Caco-2 (cell line): ENCODE data around the gene RPUSD2. TPM values are rescaled to one million over a fixed set of nuclear protein-coding genes. Genes with fewer than 3 reads are reported as not detected.

Experiments
- BruUV-seq: library from RNA; stranded (reverse); fragments of 400-500 nt; replicated peaks from 2 replicates; lab custom pipeline; 2021; lab: Mats Ljungman, UMichigan
- CTCF ChIA-PET: fragments of 300-600 bp; sonication (Branson Sonifier 250); formaldehyde crosslinking; loops from one replicate; lab custom pipeline; 2022; ENCODE audit warnings: antibody characterized with exemption; lab: Charles Lee
- POLR2A ChIA-PET: fragments of 300-600 bp; sonication (Branson Sonifier 250); formaldehyde crosslinking; loops from one replicate; lab custom pipeline; 2022; ENCODE audit warnings: antibody characterized with exemption; lab: Charles Lee
- DNase-seq, 2 experiments: peaks; one replicate each; pipeline versions ENCODE4 v3.0.0 to v3.0.0-alpha.2; 2020 to 2022
- H3K27me3 ChIP-seq: replicated peaks from 2 replicates; pipeline ENCODE4 v1.6.0; 2011; ENCODE audit warnings: low read length; ENCODE audit not compliant: control insufficient read depth, insufficient read depth
- H3K36me3 ChIP-seq: 2 replicates; pipeline ENCODE4 v1.5.1; 2011; ENCODE audit warnings: low read length; ENCODE audit not compliant: control insufficient read depth, insufficient read depth
- H3K4me1 ChIP-seq: fragments of 250-450 bp; sonication (Bioruptor Pico); 2 replicates; pipeline ENCODE4 v1.5.1; 2020; ENCODE audit warnings: mild to moderate bottlenecking
- H3K4me3 ChIP-seq: 2 replicates; pipeline ENCODE4 v1.5.1; 2011; ENCODE audit warnings: low read depth, mild to moderate bottlenecking, control low read depth, low read length
- H3K9me3 ChIP-seq: fragments of 250-450 bp; sonication (Bioruptor Pico); 2 replicates; pipeline ENCODE4 v1.5.1; 2020; ENCODE audit warnings: mild to moderate bottlenecking, moderate library complexity
- H3K27ac Mint-ChIP-seq: one replicate; pipeline ENCODE4 v1.8.0; 2022; ENCODE audit warnings: mixed read lengths; ENCODE audit not compliant: unreplicated experiment
- H3K27me3 Mint-ChIP-seq: one replicate; pipeline ENCODE4 v1.8.0; 2022; ENCODE audit warnings: mixed read lengths; ENCODE audit not compliant: insufficient read depth, unreplicated experiment
- H3K36me3 Mint-ChIP-seq: one replicate; pipeline ENCODE4 v1.8.0; 2022; ENCODE audit warnings: mild to moderate bottlenecking, mixed read lengths; ENCODE audit not compliant: insufficient read depth, unreplicated experiment
- H3K4me1 Mint-ChIP-seq: one replicate; pipeline ENCODE4 v1.8.0; 2022; ENCODE audit warnings: low read depth, mixed read lengths; ENCODE audit not compliant: unreplicated experiment
- H3K4me3 Mint-ChIP-seq: one replicate; pipeline ENCODE4 v1.8.0; 2022; ENCODE audit warnings: mild to moderate bottlenecking, moderate library complexity, mixed read lengths; ENCODE audit not compliant: unreplicated experiment
- H3K9me3 Mint-ChIP-seq: one replicate; pipeline ENCODE4 v1.8.0; 2022; ENCODE audit warnings: mixed read lengths; ENCODE audit not compliant: unreplicated experiment
- intact Hi-C: fragments of 100-400 bp; cut with micrococcal nuclease; formaldehyde crosslinking; loops from one replicate; pipeline ENCODE4 v1.10.0; 2022; ENCODE audit not compliant: unreplicated experiment
- total RNA-seq: library from RNA; stranded (reverse); gene quantifications from 2 replicates; pipeline ENCODE4 v1.2.3, GENCODE V29; 2022
- TF ChIP-seq, protein P1 (sequence below), 2 experiments: fragments of 200-600 bp in 1 of 2; IDR thresholded peaks; 1 replicate in 1 of 2; 2 replicates in 1 of 2; pipeline versions ENCODE4 v1.5.1 to v1.8.0; 2011 to 2022; ENCODE audit warnings: antibody characterized with exemption in 1 of 2, control low read depth in 1 of 2, inconsistent platforms in 1 of 2, low read depth in 1 of 2, low read length in 1 of 2, mild to moderate bottlenecking in 1 of 2, moderate library complexity in 1 of 2; ENCODE audit not compliant: insufficient read depth in 1 of 2, severe bottlenecking in 1 of 2, unreplicated experiment in 1 of 2

The RPUSD2 gene
- total RNA-seq, 1 experiment from 2014 or later: 14.6 TPM

DNA sequence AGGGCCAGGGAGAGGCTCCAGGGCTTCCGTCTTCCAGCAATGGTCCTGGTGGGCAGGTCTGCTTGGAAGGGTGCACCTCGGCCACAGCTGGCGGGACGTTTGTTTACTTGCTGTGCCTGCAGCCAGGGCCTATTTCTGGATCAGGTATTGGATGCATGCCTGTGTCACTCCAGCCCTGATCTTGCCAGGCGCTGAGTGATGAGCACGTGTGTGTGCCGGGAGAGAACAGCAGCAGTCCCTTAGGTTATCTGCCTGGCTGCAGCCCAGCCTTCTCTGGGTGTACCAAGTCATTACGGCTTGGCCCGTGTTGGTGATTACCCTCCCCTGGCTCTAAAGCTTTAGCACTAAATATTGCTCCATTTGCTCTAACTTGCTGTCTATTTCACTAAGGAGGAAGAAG, 19.2 kb upstream of the RPUSD2 start:
- CTCF ChIA-PET: no interaction called here
- no TSS peak for BruUV-seq

DNA sequence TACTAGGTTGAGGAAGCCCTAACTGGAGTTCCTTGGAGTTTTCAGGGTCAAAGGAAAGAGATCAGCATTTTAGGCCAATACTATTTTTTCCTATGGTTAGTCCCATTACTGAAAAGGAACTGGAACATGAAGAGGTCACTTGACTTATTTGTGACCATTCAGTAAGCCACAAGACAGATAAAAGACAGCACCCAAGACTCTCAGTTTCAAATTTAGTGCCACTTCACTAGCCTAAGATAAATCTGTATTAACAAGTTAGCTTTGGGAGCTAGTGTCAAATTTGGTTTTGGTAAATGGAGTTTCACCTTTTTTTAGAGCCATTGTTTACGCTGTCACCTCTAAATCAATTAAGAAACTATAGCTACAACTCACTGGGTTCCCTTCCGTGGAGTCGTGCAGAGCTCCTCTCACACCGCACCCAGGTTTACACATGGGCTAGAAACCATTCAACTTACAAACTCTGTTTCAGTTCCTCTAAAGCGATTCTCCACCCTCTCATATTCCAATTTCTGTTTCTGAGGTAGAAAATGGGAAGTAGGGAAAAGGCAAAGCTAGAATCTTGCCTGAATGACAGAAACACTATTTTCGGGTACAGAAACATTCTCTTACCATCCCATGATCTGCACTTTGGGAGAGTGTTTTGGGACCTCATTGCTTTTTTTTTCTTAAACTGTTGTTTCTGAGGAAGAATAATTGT, 18.6 kb upstream of the RPUSD2 start:
- no peak for DNase-seq
- peaks cover 6% of the 10 kb centered on the region for H3K36me3 Mint-ChIP-seq
- POLR2A ChIA-PET: no interaction called here

More for the DNA sequence above, 19.2 kb upstream of the RPUSD2 start:
- no peaks in the 10 kb centered on the region for H3K4me1 Mint-ChIP-seq
- TF ChIP-seq, protein P1, sequence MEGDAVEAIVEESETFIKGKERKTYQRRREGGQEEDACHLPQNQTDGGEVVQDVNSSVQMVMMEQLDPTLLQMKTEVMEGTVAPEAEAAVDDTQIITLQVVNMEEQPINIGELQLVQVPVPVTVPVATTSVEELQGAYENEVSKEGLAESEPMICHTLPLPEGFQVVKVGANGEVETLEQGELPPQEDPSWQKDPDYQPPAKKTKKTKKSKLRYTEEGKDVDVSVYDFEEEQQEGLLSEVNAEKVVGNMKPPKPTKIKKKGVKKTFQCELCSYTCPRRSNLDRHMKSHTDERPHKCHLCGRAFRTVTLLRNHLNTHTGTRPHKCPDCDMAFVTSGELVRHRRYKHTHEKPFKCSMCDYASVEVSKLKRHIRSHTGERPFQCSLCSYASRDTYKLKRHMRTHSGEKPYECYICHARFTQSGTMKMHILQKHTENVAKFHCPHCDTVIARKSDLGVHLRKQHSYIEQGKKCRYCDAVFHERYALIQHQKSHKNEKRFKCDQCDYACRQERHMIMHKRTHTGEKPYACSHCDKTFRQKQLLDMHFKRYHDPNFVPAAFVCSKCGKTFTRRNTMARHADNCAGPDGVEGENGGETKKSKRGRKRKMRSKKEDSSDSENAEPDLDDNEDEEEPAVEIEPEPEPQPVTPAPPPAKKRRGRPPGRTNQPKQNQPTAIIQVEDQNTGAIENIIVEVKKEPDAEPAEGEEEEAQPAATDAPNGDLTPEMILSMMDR (IDR thresholded peaks at IDR 0.05; ENCODE audit: insufficient read depth in 1 of 2, low read depth in 1 of 2, low read length in 1 of 2, severe bottlenecking in 1 of 2, unreplicated experiment in 1 of 2): no peak
- Histone ChIP-seq H3K27me3 (no peaks in the 10 kb centered on the region), H3K9me3 (no peaks in the 10 kb centered on the region), H3K4me1 (no peaks in the 10 kb centered on the region), H3K4me3 (no peak overlapping the region), H3K36me3 (no peaks in the 10 kb centered on the region; the same call in 1 of the 2 replicates)
- no peak overlapping the region for H3K4me3 Mint-ChIP-seq
- H3K36me3 Mint-ChIP-seq: peaks cover 6% of the 10 kb centered on the region
- H3K27ac Mint-ChIP-seq: no peak overlapping the region
- POLR2A ChIA-PET: no interaction called here
- no peaks in the 10 kb centered on the region for H3K9me3 Mint-ChIP-seq
- peak in 1 of 2 experiments; percentile 13 for DNase-seq
- intact Hi-C loops: no loop called here
- H3K27me3 Mint-ChIP-seq: no peaks in the 10 kb centered on the region

DNA sequence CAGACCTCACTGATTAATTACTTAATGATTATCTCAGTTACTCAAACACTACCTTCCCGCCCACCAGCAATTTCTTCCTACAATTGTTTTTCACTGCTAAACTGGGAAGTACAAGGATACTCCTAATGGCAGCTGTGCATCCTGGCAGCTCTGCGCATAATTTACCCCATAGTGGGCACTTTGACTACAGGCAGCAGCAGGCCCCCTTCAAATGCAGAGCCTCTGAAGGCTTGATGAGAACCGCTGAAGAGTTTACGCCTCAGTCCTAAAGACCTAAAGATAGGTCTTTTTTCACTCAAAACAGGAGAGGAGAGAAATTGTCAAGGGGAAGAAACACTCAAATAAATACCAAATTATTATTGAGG, 15.0 kb upstream of the RPUSD2 start:
- Histone ChIP-seq H3K27me3 (no peaks in the 10 kb centered on the region), H3K9me3 (no peaks in the 10 kb centered on the region), H3K4me3 (no peak overlapping the region), H3K36me3 (no peaks in the 10 kb centered on the region), H3K4me1 (no peaks in the 10 kb centered on the region)
- ChIA-PET CTCF (no interaction called here), POLR2A (no interaction called here)
- intact Hi-C loops: no loop called here
- DNase-seq: no peak
- Mint-ChIP-seq H3K9me3 (no peaks in the 10 kb centered on the region), H3K4me1 (no peaks in the 10 kb centered on the region), H3K4me3 (no peak overlapping the region), H3K27ac (no peak overlapping the region), H3K36me3 (peaks cover 6% of the 10 kb centered on the region), H3K27me3 (no peaks in the 10 kb centered on the region)
- BruUV-seq: no TSS peak
- TF ChIP-seq, protein P1 (IDR thresholded peaks at IDR 0.05; ENCODE audit: insufficient read depth in 1 of 2, low read depth in 1 of 2, low read length in 1 of 2, severe bottlenecking in 1 of 2, unreplicated experiment in 1 of 2): no peak

More for the DNA sequence above, 18.6 kb upstream of the RPUSD2 start:
- no peaks in the 10 kb centered on the region for H3K27me3 ChIP-seq
- H3K36me3 ChIP-seq: no peaks in the 10 kb centered on the region; the same call in 1 of the 2 replicates
- Mint-ChIP-seq H3K27me3 (no peaks in the 10 kb centered on the region), H3K4me1 (no peaks in the 10 kb centered on the region), H3K9me3 (no peaks in the 10 kb centered on the region), H3K27ac (no peak overlapping the region), H3K4me3 (no peak overlapping the region)
- CTCF ChIA-PET: no interaction called here
- no peak overlapping the region for H3K4me3 ChIP-seq
- intact Hi-C loops: no loop called here
- TF ChIP-seq, protein P1 (IDR thresholded peaks at IDR 0.05; ENCODE audit: insufficient read depth in 1 of 2, low read depth in 1 of 2, low read length in 1 of 2, severe bottlenecking in 1 of 2, unreplicated experiment in 1 of 2): no peak
- H3K4me1 ChIP-seq: no peaks in the 10 kb centered on the region
- H3K9me3 ChIP-seq: no peaks in the 10 kb centered on the region
- BruUV-seq: no TSS peak
